Bronchus fibroblast of lung (primary cell): ENCODE results near the gene TSPAN2. TPM values are rescaled to one million over a fixed set of nuclear protein-coding genes. Genes with fewer than 3 reads are reported as not detected.

Experiments used
- total RNA-seq: library from RNA; depleted of rRNA; stranded (reverse); fragments of >200 nt; gene quantifications from 2 replicates; pipeline ENCODE4 v1.2.3, GENCODE V29; 2015

TSPAN2 gene
- total RNA-seq, result under 0.01 TPM in 1 of 2 replicates, not detected in the other

GRCh38 chr1:115089420-115090185 is at the start of gene TSPAN2:
Gene TSPAN2 (minus strand): TSS chr1:115089503. CDS start chr1:115089432, 71 bp downstream.

DNA sequence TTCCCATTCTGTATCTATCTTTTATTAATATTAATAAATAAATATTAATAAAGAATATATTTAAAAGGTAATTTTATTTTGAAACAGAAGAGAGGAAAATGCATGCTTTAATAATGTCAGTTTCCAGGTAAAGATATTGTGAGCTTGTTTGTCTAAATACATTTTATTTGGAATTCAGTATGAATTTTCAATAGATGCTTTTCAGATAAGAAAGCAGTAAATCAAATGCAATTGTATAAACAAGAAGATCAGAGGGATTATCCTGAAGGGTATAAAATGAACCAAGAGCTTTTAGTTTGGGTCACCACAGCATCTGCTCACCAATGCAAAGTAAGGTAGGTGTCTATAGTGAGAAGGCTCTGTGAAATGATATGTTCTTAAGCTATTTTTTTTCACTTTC is 59.8 kb downstream of the TSPAN2 start, which contains the start of gene TSHB:
TSHB (plus strand) TSS at position 301 of the 400 bp plus-strand sequence. CDS start 3,537 bp downstream, outside the sequence.

Other genes with a start within 250 kb of the TSPAN2 start
- gene SYCP1, start 234.6 kb downstream of the TSPAN2 start, total RNA-seq, result not detected in 2 replicates
- not detected in 2 replicates for gene TSHB, start 59.7 kb downstream of the TSPAN2 start, total RNA-seq
- gene NGF, start 248.7 kb upstream of the TSPAN2 start, total RNA-seq, result 0.50 TPM in 1 of 2 replicates, not detected in the other